GM18519 (cell line): ENCODE results near the gene CD226.
A peak's percentile ranks its signal among the peaks of the same experiment; 100 is the strongest.
"Not testable (repeated sequence)": the region's sequence is repeated elsewhere in the genome, so short reads cannot be mapped to it uniquely, and the experiment has no call there.

Experiments used
- ATAC-seq: cut with Tn5 transposase; IDR thresholded peaks from one replicate; pipeline ENCODE4 v1.9.1; 2021; ENCODE audit warnings: mild to moderate bottlenecking, moderate library complexity; ENCODE audit not compliant: unreplicated experiment, low FRiP score

The CD226 gene

DNA sequence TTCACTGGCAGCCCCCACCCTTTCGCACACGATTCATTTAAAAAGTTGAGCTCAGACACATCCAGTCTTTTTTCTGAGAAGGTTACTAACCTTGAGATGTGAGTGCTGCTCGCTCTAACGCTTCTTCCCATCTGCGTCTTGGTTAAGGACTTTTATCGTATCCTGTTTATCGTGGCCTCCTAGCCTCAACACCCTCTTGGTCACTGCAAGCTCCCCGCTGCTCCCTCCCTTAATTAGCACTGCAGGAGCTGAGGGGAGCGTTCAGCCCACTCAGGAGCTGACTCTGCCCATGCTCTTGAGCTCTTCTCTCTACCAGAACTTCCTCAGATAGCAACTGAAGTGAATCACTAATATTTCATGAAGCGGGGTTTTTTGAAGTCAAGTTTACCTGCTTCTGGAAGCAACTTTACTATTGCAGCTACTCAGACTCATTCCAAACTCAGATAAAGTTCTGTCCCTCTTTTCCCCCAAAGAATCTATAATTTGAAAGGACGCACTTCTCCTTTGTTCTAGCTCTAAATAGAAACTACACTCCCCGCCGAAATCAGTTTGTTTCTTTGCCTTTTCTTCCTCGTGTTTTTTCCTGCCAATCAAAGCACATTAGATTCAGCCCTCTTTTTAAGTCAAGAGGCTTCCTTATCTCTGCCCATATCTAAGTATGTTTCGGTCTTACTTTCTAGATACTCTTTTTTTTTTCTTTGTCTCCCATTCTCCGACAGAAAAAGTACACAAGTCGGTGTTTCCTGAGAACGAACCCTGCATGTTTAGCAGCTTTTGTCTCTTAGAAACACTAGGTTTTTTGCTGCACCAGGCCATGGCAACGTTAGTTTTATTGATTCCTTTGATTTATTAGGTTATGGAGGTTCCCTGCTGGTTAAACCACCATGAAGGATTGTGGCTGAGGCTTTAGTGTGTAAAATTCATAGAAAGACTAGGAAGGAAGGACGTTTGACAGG is 9.3 kb upstream of the CD226 start:
- no peak for ATAC-seq

- no peak for ATAC-seq
These were observed 8.4 kb upstream of the CD226 start for GRCh38 chr18:69956057-69956456.

DNA sequence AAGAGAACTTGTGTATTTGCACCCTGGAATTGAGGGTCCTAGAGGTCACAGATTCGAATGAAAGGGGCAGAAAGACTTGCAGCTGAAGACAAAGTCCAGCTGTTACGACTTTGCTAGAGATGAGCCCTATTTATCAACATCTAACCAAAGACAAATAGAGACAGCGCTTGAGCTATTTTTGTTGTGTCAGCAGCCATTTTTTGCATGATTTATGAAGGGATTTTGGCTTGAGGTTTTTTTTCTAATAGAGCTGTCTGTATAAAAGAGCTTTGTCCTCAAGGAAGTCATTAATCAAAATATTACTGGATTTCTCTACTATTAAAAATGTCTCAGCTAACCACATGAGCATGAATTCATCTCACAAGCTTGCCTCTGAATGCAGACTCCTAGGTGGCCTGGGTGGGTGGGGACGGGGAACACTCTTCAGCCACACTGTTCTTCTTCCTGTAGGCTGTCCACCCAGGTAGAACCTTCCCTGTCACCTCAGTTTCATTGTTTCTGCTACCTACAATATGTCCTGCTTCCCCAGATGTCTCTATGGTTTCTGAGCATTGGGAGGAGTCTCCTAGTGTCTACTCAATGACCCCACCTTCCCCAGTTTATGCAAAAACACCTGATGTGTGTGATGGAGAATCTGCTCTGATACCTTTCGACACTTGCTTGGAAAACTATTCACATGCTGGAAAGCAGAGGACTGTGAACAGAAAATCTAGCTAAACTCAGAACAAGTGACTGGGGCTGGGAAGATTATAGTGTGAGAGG is 7.2 kb upstream of the CD226 start:
- no peak for ATAC-seq

DNA sequence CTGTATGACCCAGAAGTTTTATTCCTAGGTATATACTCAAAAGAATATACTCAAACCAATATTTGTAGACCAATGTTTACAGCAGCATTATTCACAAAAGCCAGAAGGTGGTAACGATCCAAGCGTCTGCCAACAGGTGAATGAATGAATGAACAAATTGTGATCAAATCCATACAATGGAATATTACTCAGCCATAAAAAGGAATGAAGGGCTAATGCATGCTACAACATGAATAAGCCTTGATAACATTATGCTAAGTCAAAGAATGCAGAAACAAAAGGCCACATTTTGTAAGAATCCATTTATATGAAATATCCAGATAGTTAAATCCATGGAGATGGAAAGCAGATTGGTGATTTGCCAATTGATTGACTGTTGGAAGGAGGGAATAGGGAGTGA is 5.5 kb upstream of the CD226 start:
- no peak for ATAC-seq

DNA sequence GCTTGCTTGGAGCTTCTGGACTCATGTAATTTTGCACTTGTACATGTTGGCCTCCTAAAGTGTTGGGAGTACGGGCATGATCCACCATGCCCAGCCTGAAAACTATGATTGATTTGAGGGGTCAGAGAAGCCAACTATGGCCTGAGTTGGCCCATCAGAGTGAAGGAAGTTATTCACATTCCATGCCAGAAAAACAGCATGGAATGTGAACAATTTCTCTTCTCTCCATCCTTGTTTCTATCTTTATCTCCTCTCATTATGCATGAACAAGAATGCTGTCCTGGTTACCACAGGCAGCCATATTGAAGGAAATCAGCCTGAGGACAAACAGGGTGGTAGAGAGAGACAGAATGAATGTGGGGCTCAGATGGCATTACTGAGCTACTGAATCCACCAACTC is 3.5 kb upstream of the CD226 start:
- ATAC-seq = no peak

GRCh38 chr18:69949538-69949936 is 1.9 kb upstream of the CD226 start:
- ATAC-seq = no peak

- peak; percentile 88 for ATAC-seq
These were observed 1.4 kb upstream of the CD226 start for GRCh38 chr18:69948919-69949537.

- no peak for ATAC-seq
These were observed 583 bp upstream of the CD226 start for GRCh38 chr18:69948256-69948655.

GRCh38 chr18:69946608-69947155 is 991 bp downstream of the CD226 start:
- no peak for ATAC-seq

GRCh38 chr18:69945220-69946114 is 2.2 kb downstream of the CD226 start:
- no peak for ATAC-seq

DNA sequence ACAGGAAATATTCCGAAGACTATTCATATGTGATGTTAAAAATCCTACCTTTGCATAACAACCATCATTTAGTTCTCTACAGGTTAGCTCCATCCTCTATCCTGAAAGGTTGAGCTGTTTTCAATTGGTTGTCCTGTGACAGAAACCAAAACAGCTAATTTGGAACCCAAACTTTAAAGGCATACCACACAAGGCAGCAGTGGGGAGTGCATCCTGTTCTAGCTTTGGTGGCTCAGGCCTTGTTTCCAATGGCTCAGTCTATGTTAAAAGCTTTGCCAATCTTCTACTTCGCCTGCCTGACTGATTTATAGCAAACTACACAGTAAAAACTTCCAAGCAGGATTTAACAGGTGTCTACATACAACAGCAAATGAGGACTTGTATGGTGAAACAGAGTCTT is 3.2 kb downstream of the CD226 start:
- ATAC-seq = no peak

GRCh38 chr18:69943021-69943420 is 4.7 kb downstream of the CD226 start:
- ATAC-seq = no peak

- no peak for ATAC-seq
These were observed 6.5 kb downstream of the CD226 start for GRCh38 chr18:69941183-69941582.

- not testable (repeated sequence) for ATAC-seq
These were observed 7.9 kb downstream of the CD226 start for GRCh38 chr18:69939812-69940211.

GRCh38 chr18:69936191-69936558 is 11.5 kb downstream of the CD226 start:
- no peak for ATAC-seq

DNA sequence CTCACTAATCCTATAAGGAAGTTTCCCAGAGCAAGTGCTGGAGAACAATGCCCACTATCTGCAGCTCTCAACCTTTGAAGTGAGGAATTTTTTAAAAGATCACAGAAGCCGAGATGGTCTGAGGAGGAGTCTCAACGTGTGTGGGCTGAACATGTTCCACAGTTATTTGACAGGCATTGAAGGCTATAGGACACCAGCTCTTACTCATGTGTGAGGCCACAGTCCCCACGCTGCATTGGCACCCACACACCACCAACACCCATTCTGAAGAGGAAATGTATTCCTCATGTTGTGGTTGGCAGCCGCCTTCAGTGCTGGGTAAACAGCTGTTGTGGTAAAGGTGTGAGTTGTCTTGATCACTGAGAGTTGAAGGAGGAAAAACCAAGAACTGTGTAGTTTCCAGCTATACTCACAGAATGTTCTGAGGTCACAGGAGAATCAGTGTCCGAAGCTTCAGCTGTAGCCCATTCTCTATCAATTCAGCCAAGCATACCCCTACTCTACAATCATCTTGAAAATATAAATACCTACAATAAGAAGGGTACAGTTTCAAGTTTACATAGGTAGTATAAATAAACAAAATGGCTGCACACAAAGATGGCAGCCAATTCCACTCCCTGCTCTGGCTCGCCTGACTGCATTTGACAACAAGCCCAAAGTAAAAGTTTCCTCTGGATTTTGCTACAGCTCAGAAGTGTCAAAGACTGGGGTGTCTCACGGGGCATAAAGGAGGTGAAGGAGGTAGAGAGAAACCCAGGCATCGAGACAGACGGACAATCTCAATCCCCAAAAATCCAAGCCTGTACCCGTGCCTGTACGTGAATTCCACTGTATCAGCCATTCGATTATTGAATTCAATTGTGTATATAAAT is 12.1 kb downstream of the CD226 start:
- ATAC-seq = peak; percentile 85

GRCh38 chr18:69934601-69935265 is 12.9 kb downstream of the CD226 start:
- ATAC-seq = no peak

DNA sequence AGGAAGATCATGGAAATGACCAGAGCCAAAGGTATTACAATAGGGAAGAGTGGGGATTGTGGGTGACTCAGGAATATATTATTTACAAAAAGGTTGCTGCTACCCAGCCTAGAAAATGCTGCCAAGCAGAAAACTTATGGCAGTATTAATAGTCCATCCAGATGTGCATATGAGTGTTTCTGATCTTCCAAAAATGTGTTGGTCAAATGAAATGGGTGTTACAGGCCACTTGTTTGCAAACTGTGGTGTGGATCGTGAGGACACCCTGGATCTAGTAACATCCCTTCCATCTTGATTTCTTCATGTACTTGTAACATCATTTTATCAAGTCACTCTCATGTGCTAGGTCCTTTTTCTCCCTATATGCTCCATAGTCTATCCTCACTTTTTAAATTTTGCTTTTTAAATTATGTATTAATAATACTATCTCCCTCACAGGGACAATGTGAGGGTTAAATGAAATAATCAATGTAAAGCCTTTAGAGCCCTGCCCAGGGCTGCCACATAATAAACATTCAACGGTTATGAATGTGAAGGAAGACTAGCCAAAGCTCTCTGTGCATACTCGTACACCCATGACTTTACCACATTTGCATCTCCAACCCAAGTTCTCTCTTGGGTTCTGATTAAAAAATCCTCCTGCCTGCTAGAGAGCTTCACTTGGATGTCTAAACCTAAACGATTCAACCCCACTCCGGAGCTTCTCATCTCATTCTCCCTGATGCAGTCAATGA is 18.5 kb downstream of the CD226 start:
- no peak for ATAC-seq
